NCI-H1930 (cell line): Measurements from ENCODE around the gene VEGFC.

ENCODE experiments used
- DNase-seq, 2 experiments: peaks; one replicate each; lab custom pipeline; 2025; lab: John Stamatoyannopoulos, UW

Gene VEGFC

GRCh38 chr4:176761872-176762271 lies 30.9 kb downstream of the VEGFC start:
- no peak for DNase-seq

GRCh38 chr4:176760471-176760870 lies 32.3 kb downstream of the VEGFC start:
- no peak for DNase-seq

GRCh38 chr4:176758731-176759130 lies 34.0 kb downstream of the VEGFC start:
- no peak for DNase-seq

- DNase-seq: no peak
Observed at GRCh38 chr4:176758323-176758722, 34.4 kb downstream of the VEGFC start.

GRCh38 chr4:176755613-176756012 lies 37.1 kb downstream of the VEGFC start:
- DNase-seq: no peak

GRCh38 chr4:176755001-176755400 lies 37.7 kb downstream of the VEGFC start:
- no peak for DNase-seq

GRCh38 chr4:176753049-176753448 lies 39.7 kb downstream of the VEGFC start:
- DNase-seq: no peak

- DNase-seq: no peak
Observed at GRCh38 chr4:176752191-176752749, 40.5 kb downstream of the VEGFC start.

- DNase-seq: no peak
Observed at GRCh38 chr4:176751061-176751460, 41.7 kb downstream of the VEGFC start.

GRCh38 chr4:176746846-176747245 lies 45.9 kb downstream of the VEGFC start:
- DNase-seq: no peak

GRCh38 chr4:176745902-176746301 lies 46.8 kb downstream of the VEGFC start:
- DNase-seq: no peak

- no peak for DNase-seq
Observed at GRCh38 chr4:176744091-176744490, 48.6 kb downstream of the VEGFC start.

- DNase-seq: no peak
Observed at GRCh38 chr4:176742211-176742610, 50.5 kb downstream of the VEGFC start.

- DNase-seq: peak in 1 of 2 experiments; percentile 1
Observed at GRCh38 chr4:176741253-176741652, 51.5 kb downstream of the VEGFC start.

- DNase-seq: no peak
Observed at GRCh38 chr4:176735300-176735699, 57.4 kb downstream of the VEGFC start.

GRCh38 chr4:176734461-176734860 lies 58.3 kb downstream of the VEGFC start:
- no peak for DNase-seq

GRCh38 chr4:176729489-176729888 lies 63.2 kb downstream of the VEGFC start:
- no peak for DNase-seq

GRCh38 chr4:176726803-176727202 lies 65.9 kb downstream of the VEGFC start:
- DNase-seq: no peak

- DNase-seq: no peak
Observed at GRCh38 chr4:176721459-176721858, 71.3 kb downstream of the VEGFC start.

- no peak for DNase-seq
Observed at GRCh38 chr4:176718881-176719280, 73.8 kb downstream of the VEGFC start.

- no peak for DNase-seq
Observed at GRCh38 chr4:176717237-176717636, 75.5 kb downstream of the VEGFC start.

GRCh38 chr4:176709417-176709816 lies 83.3 kb downstream of the VEGFC start:
- no peak for DNase-seq

- no peak for DNase-seq
Observed at GRCh38 chr4:176708771-176709311, 83.9 kb downstream of the VEGFC start.

GRCh38 chr4:176690716-176691115 lies 102.0 kb downstream of the VEGFC start:
- no peak for DNase-seq
